Stimulated activated CD4-positive, alpha-beta T cell treated with anti-CD3 and anti-CD28 coated beads, Interleukin-4, amount 100 ng/mL, for 4 hours (primary cell): Measurements from ENCODE around the gene CPXM2.

Experiments
- DNase-seq, 2 experiments: peaks; one replicate each; pipeline ENCODE4 v3.0.0-alpha.2; 2020

Gene CPXM2

DNA sequence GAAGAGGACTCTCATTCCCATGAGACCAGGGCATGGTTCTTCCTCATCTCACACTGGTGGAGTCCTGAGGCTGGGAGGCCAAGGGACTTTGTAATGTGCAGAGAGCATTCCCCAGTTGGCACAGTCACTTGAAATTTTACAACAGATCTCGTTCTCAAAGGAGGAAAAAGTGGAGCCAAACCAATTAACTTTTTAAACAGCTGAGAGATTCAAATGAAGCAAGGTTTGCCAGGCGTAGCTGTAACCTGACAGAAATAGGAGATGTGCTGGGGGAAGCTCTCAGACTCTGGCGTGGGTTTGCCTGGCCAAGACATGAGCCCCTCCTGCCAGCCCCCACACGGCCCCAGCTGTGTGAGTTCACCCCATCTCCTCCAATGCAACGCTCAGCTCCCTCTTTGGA lies 12.0 kb upstream of the CPXM2 start:
- no peak for DNase-seq

DNA sequence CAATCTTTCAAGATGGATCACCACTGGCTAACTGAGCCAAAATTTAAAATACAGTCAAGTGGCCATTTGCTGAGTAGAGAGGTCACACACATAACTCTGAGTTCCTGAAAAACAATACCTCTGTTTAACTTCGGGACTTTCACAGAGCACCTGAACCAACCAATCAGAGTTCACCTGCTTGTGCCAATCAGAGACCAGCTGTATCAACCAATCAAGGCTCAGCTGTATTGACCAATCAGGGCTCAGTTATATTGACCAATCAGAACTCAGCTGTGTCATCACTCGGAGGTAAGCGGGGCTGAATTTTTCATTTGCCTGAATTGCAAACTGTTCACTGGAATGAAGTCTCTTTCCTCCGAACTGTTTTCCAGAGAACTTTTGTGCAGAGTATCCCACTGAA lies 10.0 kb upstream of the CPXM2 start:
- no peak for DNase-seq

DNA sequence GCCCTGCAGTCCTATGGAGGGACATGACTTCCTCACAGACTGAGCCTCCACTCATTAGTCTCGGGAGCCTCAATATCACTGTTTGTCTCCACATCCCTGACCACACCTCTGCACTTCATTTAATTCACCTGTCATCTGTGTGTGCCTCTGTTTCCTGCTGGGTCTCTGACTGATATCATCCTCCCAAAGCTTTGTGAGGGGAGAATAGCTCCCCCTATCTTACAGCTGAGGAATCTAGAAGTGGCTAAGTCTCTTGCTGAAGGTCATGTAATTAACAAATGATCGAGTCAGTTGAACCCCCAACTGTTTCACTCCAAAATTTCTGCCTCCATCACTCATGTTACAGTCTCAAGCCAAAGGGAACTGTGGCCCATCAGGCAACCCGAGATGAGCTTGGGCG lies 5.5 kb upstream of the CPXM2 start:
- DNase-seq, result no peak

DNA sequence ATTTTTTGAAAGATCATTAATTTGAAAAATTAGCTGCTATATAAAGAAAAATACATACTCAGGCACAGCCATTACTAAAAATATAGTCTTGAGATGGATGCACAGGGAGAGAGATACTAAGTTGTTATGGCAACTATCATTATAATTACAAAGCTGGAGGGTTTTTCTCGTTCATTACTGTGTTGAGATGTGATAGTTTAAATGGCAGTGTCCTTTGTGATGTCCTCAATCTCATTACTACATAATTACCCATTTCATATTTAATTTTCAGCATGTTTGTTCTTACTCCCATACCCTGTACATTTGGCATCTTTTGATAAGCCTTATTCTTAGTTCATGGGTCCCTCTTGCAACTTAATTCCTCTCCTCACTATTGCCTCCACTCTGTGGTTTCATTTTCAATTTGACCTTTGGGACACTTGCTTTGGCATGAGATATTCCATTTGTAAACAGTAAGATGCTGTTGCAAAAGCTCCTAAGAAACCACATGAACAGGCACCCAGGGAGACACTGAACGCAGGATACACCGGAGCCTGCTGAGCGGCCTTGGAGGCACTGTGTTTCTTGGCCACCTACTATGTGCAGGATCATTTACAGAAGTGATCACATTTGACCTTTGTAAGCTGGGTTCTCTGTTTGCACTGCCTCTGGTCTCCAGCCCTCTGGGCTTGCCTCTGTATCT lies 4.8 kb upstream of the CPXM2 start:
- no peak for DNase-seq

DNA sequence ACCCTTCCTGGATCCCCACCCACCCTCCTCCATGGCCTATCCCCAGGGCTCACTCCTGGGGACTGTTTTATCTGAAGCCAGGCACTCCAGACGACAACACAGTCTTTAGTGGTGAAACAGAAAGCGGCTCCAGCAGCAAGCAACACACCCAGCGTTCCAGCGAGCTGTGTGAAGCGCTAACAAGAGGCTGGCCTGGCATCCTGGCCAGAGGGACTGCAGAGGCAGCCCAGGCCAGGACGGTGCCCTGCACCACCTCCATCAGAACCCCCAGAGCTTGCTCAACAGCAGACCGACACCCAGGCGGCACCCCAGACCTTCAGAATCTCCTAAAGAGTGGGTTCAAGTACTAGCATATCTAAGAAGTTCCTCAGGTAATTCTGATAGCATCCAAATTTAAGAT lies 2.0 kb upstream of the CPXM2 start:
- no peak for DNase-seq

DNA sequence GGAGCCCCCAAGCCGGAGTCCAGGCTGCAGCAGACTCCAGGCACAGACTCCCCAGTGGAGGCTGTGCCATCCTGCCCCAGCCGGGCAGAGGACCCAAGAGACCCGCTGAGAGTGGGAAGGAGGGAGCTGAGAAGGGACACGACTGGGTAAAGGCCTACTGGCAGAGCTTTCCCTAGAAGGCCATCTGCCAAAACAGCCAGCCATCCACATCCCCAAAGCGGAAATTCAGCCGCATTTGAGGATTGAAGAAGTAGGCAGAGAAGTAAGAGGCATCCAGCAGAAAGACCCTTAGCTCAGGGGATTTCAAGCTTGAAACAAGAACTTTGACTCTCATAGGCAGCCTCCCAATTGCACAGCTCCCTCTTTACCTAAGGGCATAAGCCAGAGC lies 857 bp downstream of the CPXM2 start:
- DNase-seq, result no peak

DNA sequence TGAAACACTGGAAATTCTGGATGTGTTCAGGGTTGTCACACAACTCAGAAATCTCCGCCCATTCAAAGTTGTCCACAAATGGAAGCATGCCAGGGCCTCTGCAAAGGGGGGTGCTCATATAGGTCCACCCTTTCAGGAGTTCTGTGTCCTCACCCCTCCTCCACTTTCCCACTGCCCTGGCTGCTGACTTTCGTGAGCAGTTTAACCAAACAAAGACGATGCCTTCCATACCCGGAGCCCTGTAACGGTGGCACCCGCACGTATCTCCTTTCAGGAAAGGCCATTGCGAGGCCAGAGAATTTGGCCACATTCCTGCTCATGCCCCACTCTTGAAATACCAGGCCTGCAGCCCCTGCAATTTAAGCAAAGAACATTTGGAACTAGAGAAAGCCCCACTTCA lies 1.4 kb downstream of the CPXM2 start:
- no peak for DNase-seq

DNA sequence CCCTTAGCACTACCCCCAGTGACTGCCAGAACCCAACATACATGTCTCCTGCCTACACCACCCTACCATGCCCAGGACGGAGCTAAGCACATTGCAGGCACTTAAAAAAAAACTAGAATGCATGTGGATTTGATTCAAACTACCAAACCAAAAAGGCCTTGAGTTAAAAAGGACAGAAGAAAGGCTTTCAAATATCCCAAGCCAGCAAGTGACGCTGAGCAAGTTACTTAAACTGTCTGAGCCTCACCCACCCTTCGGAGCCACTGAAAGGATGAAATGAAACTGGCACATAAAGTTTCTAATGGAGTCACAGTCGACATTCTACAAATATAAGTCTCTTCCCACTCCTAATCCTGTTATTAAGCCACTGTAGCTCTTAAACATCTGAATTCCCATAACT lies 1.8 kb downstream of the CPXM2 start:
- DNase-seq, result no peak

DNA sequence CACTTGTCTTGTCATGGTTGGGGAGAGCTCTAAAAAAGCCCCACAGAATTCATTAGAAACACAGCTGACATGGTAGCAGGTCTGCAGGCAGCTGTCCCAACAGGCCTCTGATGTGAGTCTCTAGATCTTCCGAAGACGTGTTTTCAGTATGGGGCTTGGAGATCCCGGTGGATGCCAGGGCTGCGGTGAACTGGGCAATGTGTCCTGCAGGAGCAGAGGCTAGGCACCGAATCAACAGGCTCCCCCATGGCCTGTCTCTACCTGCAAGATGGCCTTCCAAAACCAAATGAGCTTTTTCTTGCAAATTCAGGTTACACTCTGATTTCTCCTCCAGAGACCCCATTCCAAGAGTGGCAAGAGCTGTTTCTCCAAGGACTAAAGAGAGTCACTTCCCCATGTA lies 2.9 kb downstream of the CPXM2 start:
- no peak for DNase-seq

DNA sequence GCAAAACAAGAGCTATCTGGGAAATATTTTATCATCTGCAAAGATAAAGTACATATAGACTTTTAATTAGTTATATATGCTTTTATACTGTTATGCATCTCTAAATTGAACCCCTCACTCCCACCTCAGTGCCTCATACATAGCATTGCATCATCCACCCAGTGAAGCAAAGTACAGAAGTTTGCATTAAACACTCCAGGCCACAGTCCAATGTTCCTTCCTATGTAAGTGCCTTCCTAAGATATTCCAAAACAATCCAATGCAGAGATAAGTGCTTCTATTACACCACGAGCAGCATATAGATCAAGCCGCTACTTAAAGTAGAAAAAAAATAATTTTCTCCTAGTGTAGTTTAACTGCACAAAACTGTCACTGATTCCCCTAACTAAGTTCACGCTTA lies 3.4 kb downstream of the CPXM2 start:
- DNase-seq, result no peak

DNA sequence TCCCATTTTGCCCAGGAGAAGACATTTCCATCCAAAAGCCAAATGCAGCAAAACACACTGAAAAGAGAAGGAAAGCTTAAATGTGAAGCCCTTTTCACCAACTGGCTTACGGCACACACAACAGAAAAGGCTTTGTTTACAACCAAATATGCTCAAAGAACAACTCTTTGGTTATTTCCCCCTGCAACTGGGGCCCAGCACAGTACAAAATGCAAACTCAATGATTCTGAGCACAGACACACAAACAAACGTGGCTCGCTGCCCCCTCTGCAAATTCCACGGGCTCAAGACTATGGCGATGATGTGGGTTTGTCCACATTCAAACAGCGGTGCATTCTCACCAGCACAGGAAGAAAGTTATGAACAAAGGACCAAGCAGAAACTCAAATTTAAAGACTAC lies 5.3 kb downstream of the CPXM2 start:
- no peak for DNase-seq

DNA sequence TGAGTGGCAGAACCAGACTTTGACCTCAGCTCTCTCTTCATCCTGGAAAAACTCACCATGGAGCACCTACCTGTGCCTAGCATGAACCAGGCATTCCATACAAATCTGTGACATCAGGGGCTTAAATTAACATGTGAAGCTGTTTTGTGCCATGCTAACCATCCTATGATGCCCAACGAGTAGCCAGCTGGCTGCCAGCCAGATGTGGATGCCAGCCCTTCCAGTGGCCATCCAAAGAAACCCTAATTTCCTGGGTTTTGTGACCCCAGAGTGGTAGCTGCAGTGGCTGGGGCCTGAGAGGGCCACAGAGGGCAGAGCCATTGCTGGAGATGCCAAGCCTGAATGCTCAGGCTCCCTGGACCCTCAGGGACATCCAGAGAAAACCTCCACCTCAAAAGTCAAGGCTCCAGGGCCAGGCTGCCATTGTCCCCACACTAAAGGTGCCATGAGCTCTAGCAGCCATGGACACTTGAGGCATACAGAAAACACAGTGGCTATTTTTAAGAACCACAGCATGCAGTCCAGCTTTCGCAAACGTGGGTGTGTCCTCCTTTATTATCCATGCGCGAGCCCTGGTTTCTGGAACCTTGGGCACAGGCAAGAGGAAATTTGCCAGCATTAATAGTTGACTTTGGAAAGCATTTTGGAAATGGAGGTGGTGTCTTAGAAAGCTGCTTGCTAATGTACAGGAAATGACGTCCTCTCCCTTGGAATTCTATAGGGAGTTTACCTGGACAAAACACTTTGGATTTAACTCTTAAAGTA lies 6.0 kb downstream of the CPXM2 start:
- DNase-seq, result no peak

DNA sequence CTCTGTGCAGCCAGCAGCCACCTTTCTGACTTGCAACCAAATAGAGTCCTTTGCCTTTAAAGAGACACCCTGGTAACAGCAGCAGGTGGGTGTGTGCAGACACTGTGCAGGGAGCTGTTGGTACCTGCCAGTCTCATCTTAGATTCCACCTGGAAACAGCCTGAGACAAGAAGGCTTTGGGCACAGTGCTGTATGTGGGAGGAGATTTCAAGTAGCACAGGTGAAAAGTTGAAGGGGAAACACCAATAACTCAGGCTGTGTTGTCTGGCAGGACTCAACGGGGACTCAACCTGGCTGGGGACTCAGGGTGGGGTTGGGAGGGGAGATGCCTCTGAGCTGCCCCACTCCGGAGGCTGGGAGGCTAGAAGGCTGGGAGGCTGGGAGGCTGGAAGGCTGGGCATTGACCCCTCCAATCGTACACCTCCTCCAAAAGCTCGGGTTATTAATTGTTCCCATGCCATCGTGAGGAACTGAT lies 6.7 kb downstream of the CPXM2 start:
- DNase-seq, result no peak

DNA sequence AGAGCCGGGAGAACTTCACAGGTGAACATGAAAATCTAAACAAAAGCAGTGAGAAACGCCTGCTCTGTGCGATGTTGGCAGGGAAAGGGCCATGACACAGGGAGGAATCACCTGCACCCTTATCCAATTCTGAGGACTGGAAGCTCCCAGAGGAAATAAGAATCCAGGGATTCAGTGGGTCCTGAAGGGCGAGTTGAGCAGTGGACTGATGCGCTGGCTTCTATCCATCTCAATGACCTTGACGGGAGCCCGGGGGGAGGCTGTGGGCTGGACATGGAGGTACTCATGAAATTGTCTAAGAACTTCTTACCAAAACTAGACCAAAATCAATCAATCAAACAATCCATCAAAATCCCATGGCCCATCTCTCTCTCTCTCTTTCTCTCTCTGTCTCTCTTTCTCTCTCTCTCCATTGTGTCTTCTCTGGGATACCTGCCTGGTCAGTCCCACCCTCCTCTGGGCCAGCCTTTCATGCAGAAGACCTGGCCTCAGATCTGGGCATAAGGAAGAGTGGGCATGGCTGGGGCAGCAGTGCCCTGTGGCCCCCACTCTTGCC lies 7.2 kb downstream of the CPXM2 start:
- no peak for DNase-seq

DNA sequence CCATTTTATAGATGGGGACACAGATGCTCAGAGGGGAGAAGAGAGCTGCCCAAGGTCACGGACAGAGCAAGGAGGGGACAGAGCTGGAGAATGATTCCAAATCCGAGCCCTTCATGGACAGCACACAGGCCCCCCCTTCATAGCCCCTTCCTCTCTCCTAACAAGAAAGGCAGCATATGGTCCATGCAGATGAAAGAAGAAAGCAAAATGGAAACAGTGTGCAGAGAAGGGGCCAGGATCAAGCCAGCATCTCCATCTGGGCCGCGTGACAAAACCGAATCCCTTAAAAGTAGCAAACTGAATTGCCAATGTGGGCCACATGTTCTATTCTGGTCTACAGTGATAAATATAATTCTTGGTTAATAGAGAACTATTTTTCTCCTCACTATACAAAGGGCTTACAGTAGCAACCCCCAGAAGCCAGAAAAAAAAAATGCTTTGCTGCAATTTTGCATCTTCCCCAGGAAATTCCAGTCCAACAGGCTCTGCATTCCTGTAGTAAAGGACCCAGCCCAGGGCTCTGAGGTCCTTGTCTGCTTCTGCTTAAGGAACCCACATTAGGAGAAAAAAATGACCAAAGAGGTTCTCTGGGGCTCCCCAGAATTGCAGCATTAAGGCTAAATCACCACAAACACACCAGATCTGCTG lies 7.8 kb downstream of the CPXM2 start:
- no peak for DNase-seq

DNA sequence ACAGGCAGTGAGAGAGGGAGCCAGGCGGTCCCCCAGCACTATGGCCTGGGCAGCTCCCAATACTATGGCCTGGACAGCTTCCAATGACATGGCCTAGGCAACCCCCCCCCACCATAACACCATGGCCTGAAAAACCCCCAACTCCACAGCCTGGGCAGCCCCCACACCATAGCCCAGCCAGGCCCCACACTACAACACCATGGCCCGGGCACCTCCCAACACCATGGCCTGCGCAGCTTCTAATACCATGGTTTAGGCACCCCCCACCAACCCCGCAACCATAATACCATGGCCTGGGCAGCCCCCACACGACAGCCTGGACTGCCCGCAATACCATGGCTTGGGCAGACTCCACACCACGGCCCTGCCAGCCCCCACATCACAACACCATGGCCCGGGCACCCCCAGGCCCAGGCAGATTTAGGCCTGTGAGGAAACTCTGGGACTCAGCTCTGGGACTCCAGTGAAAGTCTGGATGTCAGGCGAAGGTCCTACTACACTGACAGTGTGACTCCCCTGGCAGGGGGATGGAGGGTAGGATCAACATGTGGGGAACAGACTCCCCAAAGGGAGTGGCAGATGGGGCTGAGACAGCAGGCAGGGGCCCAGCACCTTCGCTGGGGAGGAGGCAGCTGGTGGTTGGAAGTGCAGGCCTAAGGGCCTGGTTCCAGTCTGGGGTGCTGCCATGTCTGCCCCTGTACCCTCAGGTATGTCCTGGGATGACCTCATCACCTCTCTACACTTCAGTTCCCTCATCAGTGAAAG lies 8.7 kb downstream of the CPXM2 start:
- no peak for DNase-seq

DNA sequence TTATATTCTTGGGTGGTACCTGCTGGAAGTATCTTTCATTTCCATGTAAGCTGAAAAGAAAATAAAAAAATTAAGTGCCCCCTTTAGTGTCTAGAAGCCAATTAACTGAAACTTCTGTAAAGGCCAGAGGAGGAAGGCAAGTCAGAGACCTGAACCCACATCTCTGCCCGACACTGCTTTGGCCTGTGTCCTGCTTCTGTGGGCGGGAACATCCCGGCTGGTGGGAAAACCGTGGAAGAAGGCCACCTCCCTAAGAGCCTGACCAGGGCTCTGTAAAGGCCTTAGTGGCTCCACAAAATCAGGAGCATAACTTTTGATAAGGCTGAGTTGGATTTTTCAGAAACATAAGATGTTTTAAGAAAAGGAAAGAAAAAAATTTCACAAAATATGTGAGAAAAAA lies 9.4 kb downstream of the CPXM2 start:
- no peak for DNase-seq

DNA sequence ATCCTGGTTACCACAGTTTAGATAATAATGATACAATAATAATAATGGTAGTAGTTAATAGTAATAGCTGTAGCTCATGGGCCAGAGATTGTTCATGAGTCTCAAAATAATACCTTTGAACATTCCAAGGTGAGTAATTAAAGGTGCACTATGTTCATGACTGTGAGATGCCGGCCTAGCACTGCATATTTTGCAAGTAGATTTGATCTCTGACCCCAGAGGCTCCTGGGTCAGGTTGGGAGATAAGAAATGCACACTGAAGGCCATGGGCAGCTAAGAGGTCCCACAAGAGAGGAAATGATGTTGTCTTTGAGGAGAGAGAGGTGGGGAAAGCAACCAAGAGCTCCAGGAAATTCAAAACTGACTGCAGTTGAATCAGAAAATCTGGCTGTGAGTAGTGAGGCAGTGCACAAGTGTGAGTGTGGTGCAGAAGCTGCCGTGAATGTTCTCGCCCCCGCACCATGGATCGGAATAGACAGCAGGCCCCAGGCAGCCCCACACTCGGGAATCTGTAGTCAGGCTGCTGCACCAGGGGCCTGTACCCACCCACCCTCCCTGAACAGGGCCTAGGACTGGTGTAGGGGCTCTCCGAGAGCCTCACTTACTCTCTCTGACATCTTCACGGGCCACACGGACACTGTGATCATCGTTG lies 11.9 kb downstream of the CPXM2 start:
- no peak for DNase-seq

DNA sequence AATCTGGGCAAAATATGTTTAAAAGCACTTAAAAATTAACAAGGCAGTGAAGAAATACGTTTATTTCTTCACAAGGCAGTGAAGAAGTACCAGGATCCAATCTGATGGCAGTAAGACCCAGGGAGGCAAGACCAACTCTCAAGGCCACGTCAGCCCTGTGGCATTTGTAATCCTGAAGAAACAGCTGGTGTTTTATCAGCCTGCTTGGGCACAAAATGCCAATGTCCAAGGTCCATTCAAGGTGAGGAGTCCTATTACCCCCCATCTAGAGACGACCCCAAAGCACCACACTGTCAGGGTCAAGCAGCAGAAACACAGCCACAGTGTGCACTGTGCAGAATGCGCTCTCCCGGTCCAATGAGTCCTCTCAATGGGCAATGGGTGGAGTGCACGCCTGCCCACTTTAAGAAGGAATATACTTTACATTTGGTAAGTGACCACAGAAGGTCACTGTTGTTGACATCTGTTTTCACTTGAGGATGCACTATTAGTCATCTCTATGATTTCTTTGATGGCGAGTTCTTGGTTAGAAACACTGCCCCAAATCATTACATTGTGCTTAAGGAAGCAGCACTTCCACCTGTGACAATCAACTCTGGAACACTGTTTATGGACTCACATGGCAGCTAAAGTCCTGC lies 12.8 kb downstream of the CPXM2 start:
- no peak for DNase-seq

DNA sequence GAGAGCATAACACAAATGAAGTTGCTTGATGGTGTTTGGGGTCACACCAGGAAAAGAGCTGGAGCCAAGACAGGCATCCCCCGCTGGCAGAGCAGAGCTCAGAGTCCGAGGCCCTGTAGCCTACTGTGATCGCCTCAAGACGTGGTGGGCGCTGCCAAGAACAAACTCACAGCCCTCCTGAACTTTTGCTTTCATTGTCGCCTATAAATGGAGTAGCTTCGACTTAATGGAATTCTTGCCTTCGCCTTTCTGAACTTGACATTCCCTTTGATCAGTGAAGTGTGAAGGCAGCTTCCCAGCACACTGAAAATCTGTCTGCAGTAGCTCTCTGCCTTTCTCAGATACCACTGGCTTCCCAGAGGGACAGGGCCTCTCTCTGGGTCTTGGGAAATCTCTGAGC lies 21.3 kb downstream of the CPXM2 start:
- DNase-seq, result no peak

DNA sequence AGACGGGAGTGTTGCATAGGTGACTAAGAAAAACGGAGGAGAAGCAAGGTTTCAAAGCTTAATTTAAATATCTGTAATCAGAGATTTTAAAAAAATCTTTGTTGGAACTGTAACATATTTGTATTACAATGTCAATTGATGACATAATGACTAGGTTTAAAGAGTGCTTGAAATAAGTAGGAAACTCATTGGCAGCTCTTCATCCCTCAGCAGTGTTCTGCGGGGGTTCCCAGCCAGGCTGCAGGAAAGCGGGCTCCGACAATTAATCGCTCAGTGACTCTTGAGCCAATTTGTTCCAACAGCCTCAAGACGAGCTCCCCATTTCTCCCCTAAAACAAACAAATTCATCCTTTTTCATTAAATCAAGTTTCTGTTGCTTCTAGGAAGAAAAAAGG lies 22.6 kb downstream of the CPXM2 start:
- DNase-seq, result no peak
